Thymus (tissue), 11 donors: Measurements from ENCODE around the gene LAMB3. TPM values are rescaled to one million over a fixed set of nuclear protein-coding genes. Genes with fewer than 3 reads are reported as not detected.

ENCODE experiments used
- DNase-seq, 9 donors: peaks; one replicate each; pipeline ENCODE4 v3.0.0-alpha.2; 2013; ENCODE audit warnings: low spot score in 9 of 9, low read depth in 6 of 9, missing footprints in 1 of 9
- H3K27ac ChIP-seq, 2 donors: one replicate each; pipeline ENCODE4 v1.5.1; 2013; ENCODE audit warnings: control low read depth in 1 of 2, low read depth in 1 of 2, low read length in 1 of 2, mild to moderate bottlenecking in 1 of 2, moderate library complexity in 1 of 2
- H3K27me3 ChIP-seq, 2 donors: one replicate each; pipeline ENCODE4 v1.5.1; 2013; ENCODE audit warnings: low read length in 1 of 2; ENCODE audit not compliant: control insufficient read depth in 2 of 2, insufficient read depth in 1 of 2
- H3K36me3 ChIP-seq, 2 donors: one replicate each; pipeline ENCODE4 v1.5.1; 2013; ENCODE audit warnings: low read length in 1 of 2, mild to moderate bottlenecking in 1 of 2, moderate library complexity in 1 of 2; ENCODE audit not compliant: control insufficient read depth in 2 of 2, insufficient read depth in 2 of 2
- H3K4me1 ChIP-seq, 2 donors: one replicate each; pipeline ENCODE4 v1.5.1; 2013; ENCODE audit warnings: low read length in 2 of 2; ENCODE audit not compliant: control insufficient read depth in 2 of 2, insufficient read depth in 2 of 2
- H3K4me3 ChIP-seq, 2 donors: one replicate each; pipeline ENCODE4 v1.5.1; 2013; ENCODE audit warnings: low read length in 2 of 2, control low read depth in 1 of 2, mild to moderate bottlenecking in 1 of 2
- H3K9me3 ChIP-seq, 2 donors: one replicate each; pipeline ENCODE4 v1.5.1; 2013; ENCODE audit warnings: low read length in 1 of 2, mild to moderate bottlenecking in 1 of 2; ENCODE audit not compliant: control insufficient read depth in 2 of 2, insufficient read depth in 1 of 2
- WGBS: extraction: QIAGEN DNeasy Blood & Tissue Kit; methylation state at CpG from one replicate; pipeline ENCODE4 v1.1.7; 2013; 5-methylcytosine and 5-hydroxymethylcytosine counted together
- polyA plus RNA-seq: library from polyadenylated mRNA; stranded (reverse); fragments of 200-250 nt; gene quantifications from one replicate; pipeline ENCODE4 v1.2.3, GENCODE V29; 2013
- total RNA-seq: library from RNA; stranded (reverse); fragments of 120-200 nt; gene quantifications from one replicate; pipeline ENCODE4 v1.2.4, GENCODE V29; 2013
- donor health status: healthy.

LAMB3 gene
- total and polyA plus RNA-seq, 2 donors = 10.5 to 13.9 TPM

DNA sequence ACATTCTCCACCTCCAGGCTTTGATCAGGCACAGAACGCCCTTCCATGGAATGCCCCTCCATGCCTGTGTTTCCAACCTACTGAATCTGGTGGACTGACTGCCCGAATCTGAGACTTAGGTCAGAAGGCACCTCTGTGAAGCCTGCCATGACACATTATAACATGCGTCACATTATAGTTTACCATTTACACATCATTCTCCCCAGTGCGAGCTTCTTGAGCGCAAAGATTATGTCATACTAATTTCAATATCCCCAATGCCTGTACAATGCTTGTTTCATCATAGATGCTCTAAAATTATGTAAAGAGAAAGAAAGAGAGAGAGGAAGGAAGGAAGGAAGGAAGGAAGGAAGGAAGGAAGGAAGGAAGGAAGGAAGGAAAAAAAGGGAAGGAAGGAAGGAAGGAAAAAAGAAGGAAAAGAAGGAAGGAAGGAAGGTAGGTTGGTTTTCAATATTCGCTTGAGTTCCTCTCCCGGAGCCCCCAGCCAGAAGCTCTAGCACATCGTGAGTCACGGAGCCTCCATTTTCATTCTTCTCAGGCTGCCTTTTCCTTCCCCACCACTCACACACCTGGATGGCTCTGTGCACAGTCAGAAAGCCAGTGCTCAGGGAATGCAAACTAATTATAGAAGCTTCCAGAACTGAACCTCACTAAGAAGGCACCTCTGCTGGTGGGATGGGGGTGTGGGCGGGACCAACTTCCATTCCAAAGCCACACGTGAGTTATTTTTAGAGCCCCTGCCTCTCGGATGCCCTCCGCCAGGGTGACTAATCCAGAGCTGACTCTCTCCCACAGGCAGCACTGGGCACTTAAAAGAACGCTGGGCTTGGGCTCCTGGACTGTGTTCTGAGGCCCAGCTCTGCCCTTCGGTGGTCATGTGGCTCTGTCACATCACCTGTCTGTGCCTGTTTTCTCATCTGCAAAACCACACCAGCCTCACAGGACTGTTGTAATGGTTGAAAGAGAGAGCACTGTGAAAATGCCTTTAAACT lies 27.4 kb downstream of the LAMB3 start:
- DNase-seq = no peak
- Histone ChIP-seq H3K9me3 (no peaks in the 10 kb centered on the region), H3K4me1 (no peaks in the 10 kb centered on the region), H3K36me3 (no peaks in the 10 kb centered on the region), H3K27me3 (peaks cover 0 to 3% of the 10 kb centered on the region in 2 donors), H3K27ac (no peak overlapping the region), H3K4me3 (no peak overlapping the region)
- WGBS = 92% methylated on average over 15 of the region's 15 CpGs

DNA sequence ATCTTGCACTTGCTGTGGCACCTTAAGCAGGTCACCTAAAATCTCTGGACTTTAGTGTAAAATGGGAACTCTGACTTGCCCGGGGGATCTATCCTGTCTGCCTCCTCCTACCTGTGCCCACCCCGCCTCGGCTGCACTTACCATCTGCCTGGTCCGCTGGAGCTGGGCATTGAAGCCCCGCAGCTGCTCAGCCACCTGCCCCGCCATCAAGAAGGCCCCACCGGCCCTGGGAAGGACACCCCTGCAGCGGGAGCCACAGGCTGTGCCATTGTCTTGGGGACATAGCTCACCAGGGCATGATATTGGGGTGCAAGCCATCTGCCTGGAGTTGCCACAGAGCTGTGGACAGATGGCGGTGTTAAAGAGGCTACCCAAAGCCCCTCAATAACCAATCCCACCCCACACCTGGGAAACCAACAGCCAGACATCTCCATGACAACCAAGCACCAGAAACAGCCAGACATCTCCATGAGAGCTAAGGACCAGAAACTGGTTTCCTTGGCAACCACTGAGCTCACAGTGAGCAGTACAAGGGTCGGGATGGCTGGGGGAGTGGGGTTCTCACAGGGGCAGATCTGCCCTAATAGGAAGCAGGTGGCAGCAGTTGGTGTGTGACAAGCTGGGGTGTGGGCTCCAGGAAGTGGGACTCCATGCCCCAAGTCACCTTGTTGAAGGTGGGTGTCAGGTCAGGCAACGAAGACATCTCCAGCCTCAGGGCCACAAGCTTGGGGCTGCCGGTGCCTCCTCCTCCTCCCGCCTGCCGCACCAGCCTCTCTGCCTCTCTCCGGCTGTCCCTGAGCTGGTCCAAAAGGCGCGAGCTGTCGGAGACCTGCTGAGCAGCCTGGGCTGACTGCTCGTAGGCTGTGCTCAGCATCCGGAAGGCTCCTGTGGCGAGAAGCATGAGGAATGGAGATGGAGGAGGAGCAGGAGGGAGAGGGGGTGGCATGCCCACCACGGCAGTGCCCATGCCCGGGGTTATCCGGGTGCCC lies 29.1 kb downstream of the LAMB3 start:
- H3K4me3 ChIP-seq = no peak overlapping the region
- H3K27ac ChIP-seq = no peak overlapping the region
- H3K27me3 ChIP-seq = no peaks in the 10 kb centered on the region
- H3K9me3 ChIP-seq = no peaks in the 10 kb centered on the region
- DNase-seq = no peak
- WGBS = 93% methylated on average over 24 of the region's 24 CpGs
- no peaks in the 10 kb centered on the region for H3K36me3 ChIP-seq
- no peaks in the 10 kb centered on the region for H3K4me1 ChIP-seq

- no peaks in the 10 kb centered on the region for H3K4me1 ChIP-seq
- WGBS = 96% methylated on average over 11 of the region's 11 CpGs
- no peak for DNase-seq
- no peaks in the 10 kb centered on the region for H3K36me3 ChIP-seq
- H3K9me3 ChIP-seq = no peaks in the 10 kb centered on the region
- no peak overlapping the region for H3K4me3 ChIP-seq
- H3K27ac ChIP-seq = no peak overlapping the region
- H3K27me3 ChIP-seq = no peaks in the 10 kb centered on the region
Measured at GRCh38 chr1:209621741-209622655, 30.2 kb downstream of the LAMB3 start.

DNA sequence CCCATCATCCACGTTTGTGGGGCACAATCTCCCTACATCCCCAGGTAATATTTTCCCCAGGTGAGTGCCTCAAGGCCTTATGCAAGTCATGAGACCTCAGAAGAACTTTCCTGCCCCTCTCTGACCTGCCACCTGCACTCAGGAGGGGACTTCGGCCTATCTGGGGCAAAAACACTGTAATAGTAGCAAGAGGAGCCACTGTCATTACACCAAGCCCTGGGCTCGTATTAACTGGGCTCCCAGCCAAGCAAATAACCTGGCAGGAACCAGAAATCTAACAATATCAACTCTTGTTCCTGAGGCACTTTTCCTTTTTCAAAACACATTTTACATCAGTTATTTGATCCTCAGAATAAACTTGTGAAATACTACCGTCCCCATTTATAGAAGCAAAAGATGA lies 30.9 kb downstream of the LAMB3 start:
- H3K27ac ChIP-seq = no peak overlapping the region
- WGBS = 65% methylated on average over 4 of the region's 4 CpGs
- H3K4me3 ChIP-seq = no peak overlapping the region
- no peak for DNase-seq
- H3K4me1 ChIP-seq = no peaks in the 10 kb centered on the region
- no peaks in the 10 kb centered on the region for H3K36me3 ChIP-seq
- no peaks in the 10 kb centered on the region for H3K27me3 ChIP-seq
- no peaks in the 10 kb centered on the region for H3K9me3 ChIP-seq

GRCh38 chr1:209620487-209620884 lies 31.7 kb downstream of the LAMB3 start:
- no peaks in the 10 kb centered on the region for H3K36me3 ChIP-seq
- WGBS = 97% methylated on average over 3 of the region's 3 CpGs
- no peak for DNase-seq

DNA sequence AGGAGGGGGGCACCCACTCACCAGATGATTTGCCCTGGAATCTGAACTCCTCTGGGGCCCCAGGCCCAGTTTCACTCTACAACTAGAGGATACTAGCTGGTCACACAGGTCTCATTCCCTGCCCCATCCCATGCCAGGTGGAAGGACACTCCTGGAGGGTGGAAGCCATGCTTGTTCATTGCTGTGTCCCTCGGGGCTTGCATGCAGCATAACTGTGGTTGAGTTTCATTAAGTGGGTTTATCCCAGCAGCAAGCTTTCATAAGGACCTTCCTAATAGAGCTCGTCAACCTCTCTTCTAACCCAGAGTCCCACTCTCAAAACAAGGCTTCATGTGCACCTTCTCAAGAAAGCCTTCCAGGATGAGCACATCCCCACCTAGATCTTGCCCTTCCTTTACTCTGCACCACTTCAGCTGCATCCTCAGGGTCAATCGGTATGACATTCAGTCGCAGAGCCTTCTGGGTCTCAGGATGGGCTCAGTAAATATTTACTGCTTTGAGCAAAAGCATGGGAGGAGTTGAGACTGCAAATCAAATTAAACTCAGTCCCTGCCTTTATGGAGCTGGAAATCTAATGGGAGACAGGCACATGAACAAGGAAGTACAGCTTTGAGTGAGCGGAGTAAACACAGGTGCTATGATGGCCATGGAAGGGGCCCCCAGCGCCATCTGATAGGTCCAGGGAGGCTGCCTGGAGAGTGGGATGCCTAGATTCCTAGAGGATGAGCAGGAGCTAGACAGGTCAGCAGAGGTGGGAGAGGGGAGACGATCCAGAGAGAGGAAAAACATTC lies 32.3 kb downstream of the LAMB3 start:
- H3K9me3 ChIP-seq = no peaks in the 10 kb centered on the region
- no peak overlapping the region for H3K4me3 ChIP-seq
- H3K4me1 ChIP-seq = no peaks in the 10 kb centered on the region
- no peaks in the 10 kb centered on the region for H3K36me3 ChIP-seq
- 95% methylated on average over 7 of the region's 7 CpGs for WGBS
- DNase-seq = no peak
- no peak overlapping the region for H3K27ac ChIP-seq
- no peaks in the 10 kb centered on the region for H3K27me3 ChIP-seq

More at GRCh38 chr1:209620487-209620884, 31.7 kb downstream of the LAMB3 start:
- Histone ChIP-seq H3K9me3 (no peaks in the 10 kb centered on the region), H3K27me3 (no peaks in the 10 kb centered on the region), H3K4me1 (no peaks in the 10 kb centered on the region), H3K4me3 (no peak overlapping the region), H3K27ac (no peak overlapping the region)

DNA sequence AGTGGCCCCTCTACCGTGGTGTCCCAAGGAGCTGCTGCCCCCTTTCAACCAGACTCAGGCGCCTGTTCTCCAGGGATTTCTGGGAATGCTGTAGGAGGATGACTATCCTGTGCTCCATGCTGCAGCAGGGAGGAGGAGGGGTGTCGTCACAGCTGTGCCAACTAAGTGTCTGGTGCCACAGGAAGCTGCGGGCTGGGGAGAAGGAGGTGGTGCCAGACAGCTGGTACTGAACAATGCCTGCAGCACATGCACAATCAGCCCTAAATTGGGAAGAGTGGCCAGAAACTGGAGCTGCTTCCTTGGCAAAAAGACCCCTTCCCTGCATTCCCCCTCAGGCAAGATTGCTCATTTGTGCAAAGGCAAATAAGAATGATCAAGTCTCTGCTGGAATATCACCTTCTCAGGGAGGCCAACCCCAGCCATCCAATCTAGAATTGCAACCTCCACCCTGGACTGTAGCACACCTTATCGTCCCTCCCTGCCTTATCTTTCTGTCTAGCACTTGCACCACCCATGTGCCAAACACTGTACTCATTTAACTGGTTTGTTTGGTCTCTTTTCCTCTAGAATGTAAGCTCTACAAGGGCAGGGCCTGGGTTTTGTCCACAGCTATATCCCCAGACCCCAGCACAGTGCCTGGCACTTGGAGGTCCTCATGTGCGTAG lies 33.3 kb downstream of the LAMB3 start:
- Histone ChIP-seq H3K4me1 (no peaks in the 10 kb centered on the region), H3K9me3 (no peaks in the 10 kb centered on the region), H3K27me3 (no peaks in the 10 kb centered on the region), H3K36me3 (no peaks in the 10 kb centered on the region), H3K27ac (no peak overlapping the region), H3K4me3 (no peak overlapping the region)
- DNase-seq = no peak
- WGBS = 65% methylated on average over 6 of the region's 6 CpGs
